HCT116 (cell line): Measurements from ENCODE around the gene ENTPD6. TPM values are rescaled to one million over a fixed set of nuclear protein-coding genes. Genes with fewer than 3 reads are reported as not detected.

Experiments
- ATAC-seq: fragments of 200-7000 bp; cut with Tn5 transposase; 2 replicates; pipeline ENCODE4 v1.9.1; 2020; ENCODE audit warnings: mild to moderate bottlenecking, moderate library complexity
- BruUV-seq: library from RNA; stranded (reverse); fragments of 400-500 nt; replicated peaks from 2 replicates; lab custom pipeline; 2021; lab: Mats Ljungman, UMichigan
- CTCF ChIA-PET: fragments of 300-600 bp; sonication (Branson Sonifier 250); formaldehyde crosslinking; loops from one replicate; lab custom pipeline; 2021; ENCODE audit warnings: antibody characterized with exemption; lab: Charles Lee
- POLR2A ChIA-PET: fragments of 300-600, 350-600 bp; sonication (Branson Sonifier 250); formaldehyde crosslinking; loops from one replicate; lab custom pipeline; 2021; ENCODE audit warnings: antibody characterized with exemption; lab: Charles Lee
- RAD21 ChIA-PET, 2 experiments: fragments of 300-600 bp; sonication (Branson Sonifier 250); formaldehyde crosslinking; loops; one replicate each; lab custom pipeline; 2023; ENCODE audit warnings: low total read pairs in 2 of 2; ENCODE audit not compliant: uncharacterized antibody in 2 of 2, unreplicated experiment in 2 of 2, low non-redundant PET in 1 of 2; lab: Charles Lee
- DNase-seq: peaks from one replicate; pipeline ENCODE4 v3.0.0-alpha.2; 2010; ENCODE audit warnings: low read depth, low spot score
- H2AFZ ChIP-seq: fragments of 200-600 bp; shearing (Covaris generic), sonication (generic); 2 replicates; pipeline ENCODE4 v1.6.1; 2017; ENCODE audit warnings: low read depth, mixed run types, mixed read lengths, antibody characterized with exemption, low read length; ENCODE audit not compliant: poor library complexity, severe bottlenecking
- H3K27ac ChIP-seq: 2 replicates; pipeline ENCODE4 v1.5.1; 2012; ENCODE audit warnings: low read depth, low read length
- H3K27me3 ChIP-seq: fragments of 200-600 bp; sonication (generic); 2 replicates; pipeline ENCODE4 v1.6.1; 2016; ENCODE audit warnings: mixed run types, low read length, mixed read lengths; ENCODE audit not compliant: insufficient read depth
- H3K36me3 ChIP-seq, 2 experiments: fragments of 200-500 bp in 1 of 2; fragments of 200-600 bp in 1 of 2; sonication (Bioruptor generic) in 1 of 2; sonication (generic) in 1 of 2; 2 replicates each; pipeline versions ENCODE4 v1.5.1 to v1.6.1; 2014 to 2016; ENCODE audit warnings: low read length in 2 of 2, inconsistent platforms in 1 of 2, mixed read lengths in 1 of 2, mixed run types in 1 of 2; ENCODE audit not compliant: insufficient read depth in 2 of 2, control insufficient read depth in 1 of 2
- H3K4me1 ChIP-seq, 2 experiments: fragments of 200-600 bp in 1 of 2; sonication (generic) in 1 of 2; 2 replicates each; pipeline versions ENCODE4 v1.5.1 to v1.6.1; 2012 to 2017; ENCODE audit warnings: low read length in 2 of 2, inconsistent platforms in 1 of 2, mild to moderate bottlenecking in 1 of 2, mixed read lengths in 1 of 2, mixed run types in 1 of 2, moderate library complexity in 1 of 2; ENCODE audit not compliant: insufficient read depth in 2 of 2, control insufficient read depth in 1 of 2
- H3K4me2 ChIP-seq: fragments of 200-600 bp; sonication (generic); 2 replicates; pipeline ENCODE4 v1.6.1; 2017; ENCODE audit warnings: mixed run types, low read length, mixed read lengths
- H3K4me3 ChIP-seq, 2 experiments: fragments of 200-600 bp in 1 of 2; sonication (generic) in 1 of 2; replicated peaks in 1 of 2; 2 replicates each; pipeline ENCODE4 v1.5.1; 2011 to 2016; ENCODE audit warnings: low read length in 2 of 2, control low read depth in 1 of 2, low read depth in 1 of 2, mild to moderate bottlenecking in 1 of 2, mixed read lengths in 1 of 2, mixed run types in 1 of 2
- H3K79me2 ChIP-seq: fragments of 200-600 bp; sonication (generic); 2 replicates; pipeline ENCODE4 v1.6.1; 2017; ENCODE audit warnings: mild to moderate bottlenecking, mixed run types, low read length, moderate library complexity, mixed read lengths; ENCODE audit not compliant: insufficient read depth
- H3K9ac ChIP-seq: fragments of 200-600 bp; sonication (generic); 2 replicates; pipeline ENCODE4 v1.6.1; 2016; ENCODE audit warnings: low read length, mixed read lengths
- H3K9me2 ChIP-seq: fragments of 200-600 bp; sonication (generic), shearing (Covaris generic); 2 replicates; pipeline ENCODE4 v1.6.1; 2017; ENCODE audit warnings: mixed run types, mild to moderate bottlenecking, moderate library complexity; ENCODE audit not compliant: insufficient read depth
- H3K9me3 ChIP-seq, 2 experiments: fragments of 200-500 bp in 1 of 2; fragments of 200-600 bp in 1 of 2; sonication (Bioruptor generic) in 1 of 2; sonication (generic) in 1 of 2; 2 replicates each; pipeline ENCODE4 v1.6.1; 2014 to 2017; ENCODE audit warnings: low read length in 2 of 2, mixed read lengths in 2 of 2, inconsistent platforms in 1 of 2, low read depth in 1 of 2, mild to moderate bottlenecking in 1 of 2, mixed run types in 1 of 2, moderate library complexity in 1 of 2; ENCODE audit not compliant: control insufficient read depth in 1 of 2, insufficient read depth in 1 of 2
- H4K20me1 ChIP-seq: fragments of 200-600 bp; sonication (generic), shearing (Covaris generic); 2 replicates; pipeline ENCODE4 v1.6.1; 2017; ENCODE audit warnings: mixed run types, mild to moderate bottlenecking, moderate library complexity; ENCODE audit not compliant: insufficient read depth
- ATF3 ChIP-seq: IDR thresholded peaks from 2 replicates; pipeline ENCODE4 v1.6.1; 2012
- CBX3 ChIP-seq: IDR thresholded peaks from 2 replicates; pipeline ENCODE4 v1.6.1; 2012; ENCODE audit warnings: low read depth
- CEBPB ChIP-seq: IDR thresholded peaks from 2 replicates; pipeline ENCODE4 v1.6.1; 2012; ENCODE audit warnings: low read depth
- CTCF ChIP-seq, 3 experiments: fragments of 200-600 bp in 1 of 3; sonication (generic) in 1 of 3; IDR thresholded peaks in 2 of 3; conservative IDR thresholded peaks in 1 of 3; 2 replicates each; pipeline ENCODE4 v1.5.1; 2012 to 2017; ENCODE audit warnings: low read depth in 2 of 3, low read length in 2 of 3, antibody characterized with exemption in 1 of 3, borderline replicate concordance in 1 of 3, control low read depth in 1 of 3, mild to moderate bottlenecking in 1 of 3, mixed read lengths in 1 of 3, mixed run types in 1 of 3, moderate library complexity in 1 of 3; ENCODE audit not compliant: insufficient read depth in 1 of 3
- ELF1 ChIP-seq: IDR thresholded peaks from 2 replicates; pipeline ENCODE4 v1.6.1; 2012; ENCODE audit warnings: low read depth, borderline replicate concordance
- EZH2phosphoT487 ChIP-seq: fragments of 200-600 bp; IDR thresholded peaks from 2 replicates; pipeline ENCODE4 v1.6.1; 2018; ENCODE audit warnings: antibody characterized with exemption, borderline replicate concordance
- FOSL1 ChIP-seq: IDR thresholded peaks from 2 replicates; pipeline ENCODE4 v1.6.1; 2012; ENCODE audit warnings: low read depth
- POLR2A ChIP-seq: IDR thresholded peaks from 2 replicates; pipeline ENCODE4 v1.7.0; 2011; ENCODE audit warnings: borderline replicate concordance; ENCODE audit not compliant: insufficient read depth, insufficient read length; ENCODE audit errors: extremely low read depth
- SP1 ChIP-seq: IDR thresholded peaks from 2 replicates; pipeline ENCODE4 v1.6.1; 2012; ENCODE audit warnings: low read depth
- SRF ChIP-seq: IDR thresholded peaks from 2 replicates; pipeline ENCODE4 v1.6.1; 2012; ENCODE audit warnings: low read depth
- TCF7L2 ChIP-seq: IDR thresholded peaks from 2 replicates; pipeline ENCODE4 v1.7.0; 2011; ENCODE audit warnings: borderline replicate concordance, inconsistent platforms; ENCODE audit not compliant: insufficient read depth, insufficient read length; ENCODE audit errors: extremely low read depth
- YY1 ChIP-seq: IDR thresholded peaks from 2 replicates; pipeline ENCODE4 v1.6.1; 2011; ENCODE audit warnings: low read length, low read depth, moderate library complexity, mild to moderate bottlenecking; ENCODE audit not compliant: insufficient replicate concordance; ENCODE audit errors: extremely low read depth
- ZBTB33 ChIP-seq: IDR thresholded peaks from 2 replicates; pipeline ENCODE4 v1.6.1; 2011; ENCODE audit warnings: mild to moderate bottlenecking, low read length, moderate library complexity; ENCODE audit not compliant: insufficient replicate concordance; ENCODE audit errors: extremely low read depth
- ZFX ChIP-seq: fragments of 450-650 bp; IDR thresholded peaks from 2 replicates; pipeline ENCODE4 v1.6.1; 2017
- intact Hi-C: fragments of 100-400 bp; cut with micrococcal nuclease; formaldehyde crosslinking; loops from 2 replicates; pipeline ENCODE4 v1.10.0; 2022
- total RNA-seq: library from RNA; stranded (reverse); gene quantifications from one replicate; pipeline ENCODE4 v1.2.1, GENCODE V29; 2021; ENCODE audit not compliant: unreplicated experiment
- TF ChIP-seq, protein P1 (sequence below): IDR thresholded peaks from 2 replicates; pipeline ENCODE4 v1.6.1; 2012; ENCODE audit warnings: low read depth

The ENTPD6 gene
- total RNA-seq, 1 experiment from 2014 or later = 89.2 TPM

DNA sequence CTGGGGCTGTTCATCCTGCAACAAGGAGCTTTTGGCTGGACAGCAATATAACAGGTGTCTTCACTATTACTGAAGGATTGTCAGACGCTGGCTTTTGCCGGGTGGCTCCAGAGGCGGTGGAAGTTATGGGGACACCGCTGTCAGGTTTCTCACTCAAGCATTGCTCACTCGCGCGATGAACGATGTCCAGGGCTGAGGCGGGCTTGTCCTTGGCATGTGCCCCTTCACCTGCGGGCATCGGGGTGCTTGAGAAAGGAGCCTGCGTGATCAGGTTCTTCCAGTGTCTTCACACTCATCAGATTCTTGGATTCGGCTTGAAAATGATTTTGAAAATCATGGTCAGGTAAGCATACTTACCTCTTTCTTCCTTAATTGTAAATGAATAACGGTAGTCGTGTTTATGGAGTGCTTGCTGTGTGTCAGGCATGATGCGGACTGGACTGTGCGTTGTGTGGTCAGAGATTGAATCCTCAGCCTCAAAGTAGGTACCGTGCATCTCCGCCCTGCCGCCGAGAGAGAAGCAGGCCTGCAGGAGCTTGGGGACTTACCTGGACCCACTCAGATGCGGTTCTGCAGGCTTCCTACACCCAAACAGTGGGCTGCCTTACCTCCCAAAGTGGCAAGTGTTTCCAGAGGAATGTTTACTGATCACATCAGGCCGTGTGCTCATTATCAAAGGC lies 34.1 kb downstream of the ENTPD6 start:
- Histone ChIP-seq H4K20me1 (no peaks in the 10 kb centered on the region), H3K36me3 (0 out of 4 replicates have a peak, but pooled peaks cover 0 to 3% of the 10 kb centered on the region in 2 experiments), H3K9me2 (no peaks in the 10 kb centered on the region), H3K9me3 (no peaks in the 10 kb centered on the region), H3K9ac (no peak overlapping the region), H3K4me1 (peaks cover 29 to 34% of the 10 kb centered on the region in 2 experiments), H3K27me3 (no peaks in the 10 kb centered on the region), H3K79me2 (no peaks in the 10 kb centered on the region), H2AFZ (no peak overlapping the region)
- DNase-seq = no peak
- no TSS peak for BruUV-seq
- ChIA-PET POLR2A (no interaction called here), CTCF (no interaction called here)
- TF ChIP-seq CBX3 (no peak), CTCF (IDR thresholded peaks at IDR 0.05 in 2 of 3, conservative IDR thresholded peaks at IDR 0.05 in 1 of 3; ENCODE audit: borderline replicate concordance in 1 of 3, insufficient read depth in 1 of 3, low read depth in 2 of 3, low read length in 2 of 3) (no peak), SP1 (no peak), TCF7L2 (no peak), EZH2phosphoT487 (no peak), CEBPB (no peak), SRF (no peak), POLR2A (no peak), YY1 (no peak), FOSL1 (no peak), ZFX (no peak), ELF1 (no peak), ZBTB33 (no peak), ATF3 (no peak)
- TF ChIP-seq, protein P1, sequence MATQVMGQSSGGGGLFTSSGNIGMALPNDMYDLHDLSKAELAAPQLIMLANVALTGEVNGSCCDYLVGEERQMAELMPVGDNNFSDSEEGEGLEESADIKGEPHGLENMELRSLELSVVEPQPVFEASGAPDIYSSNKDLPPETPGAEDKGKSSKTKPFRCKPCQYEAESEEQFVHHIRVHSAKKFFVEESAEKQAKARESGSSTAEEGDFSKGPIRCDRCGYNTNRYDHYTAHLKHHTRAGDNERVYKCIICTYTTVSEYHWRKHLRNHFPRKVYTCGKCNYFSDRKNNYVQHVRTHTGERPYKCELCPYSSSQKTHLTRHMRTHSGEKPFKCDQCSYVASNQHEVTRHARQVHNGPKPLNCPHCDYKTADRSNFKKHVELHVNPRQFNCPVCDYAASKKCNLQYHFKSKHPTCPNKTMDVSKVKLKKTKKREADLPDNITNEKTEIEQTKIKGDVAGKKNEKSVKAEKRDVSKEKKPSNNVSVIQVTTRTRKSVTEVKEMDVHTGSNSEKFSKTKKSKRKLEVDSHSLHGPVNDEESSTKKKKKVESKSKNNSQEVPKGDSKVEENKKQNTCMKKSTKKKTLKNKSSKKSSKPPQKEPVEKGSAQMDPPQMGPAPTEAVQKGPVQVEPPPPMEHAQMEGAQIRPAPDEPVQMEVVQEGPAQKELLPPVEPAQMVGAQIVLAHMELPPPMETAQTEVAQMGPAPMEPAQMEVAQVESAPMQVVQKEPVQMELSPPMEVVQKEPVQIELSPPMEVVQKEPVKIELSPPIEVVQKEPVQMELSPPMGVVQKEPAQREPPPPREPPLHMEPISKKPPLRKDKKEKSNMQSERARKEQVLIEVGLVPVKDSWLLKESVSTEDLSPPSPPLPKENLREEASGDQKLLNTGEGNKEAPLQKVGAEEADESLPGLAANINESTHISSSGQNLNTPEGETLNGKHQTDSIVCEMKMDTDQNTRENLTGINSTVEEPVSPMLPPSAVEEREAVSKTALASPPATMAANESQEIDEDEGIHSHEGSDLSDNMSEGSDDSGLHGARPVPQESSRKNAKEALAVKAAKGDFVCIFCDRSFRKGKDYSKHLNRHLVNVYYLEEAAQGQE = no peak
- TF ChIP-seq, all 23 proteins: peak for 0
- no peak overlapping the region for H3K27ac ChIP-seq
- intact Hi-C loops = no loop called here
- no peak overlapping the region for H3K4me2 ChIP-seq
- H3K4me3 ChIP-seq = no peak overlapping the region
- no peak for ATAC-seq
- RAD21 ChIA-PET = no interaction called here
